HG03432 (cell line): Measurements from ENCODE around the gene CACNA1I.

ENCODE experiments used
- ATAC-seq: cut with Tn5 transposase; IDR thresholded peaks from one replicate; pipeline ENCODE4 v1.9.1; 2021; ENCODE audit warnings: mild to moderate bottlenecking, moderate library complexity; ENCODE audit not compliant: unreplicated experiment

CACNA1I gene

DNA sequence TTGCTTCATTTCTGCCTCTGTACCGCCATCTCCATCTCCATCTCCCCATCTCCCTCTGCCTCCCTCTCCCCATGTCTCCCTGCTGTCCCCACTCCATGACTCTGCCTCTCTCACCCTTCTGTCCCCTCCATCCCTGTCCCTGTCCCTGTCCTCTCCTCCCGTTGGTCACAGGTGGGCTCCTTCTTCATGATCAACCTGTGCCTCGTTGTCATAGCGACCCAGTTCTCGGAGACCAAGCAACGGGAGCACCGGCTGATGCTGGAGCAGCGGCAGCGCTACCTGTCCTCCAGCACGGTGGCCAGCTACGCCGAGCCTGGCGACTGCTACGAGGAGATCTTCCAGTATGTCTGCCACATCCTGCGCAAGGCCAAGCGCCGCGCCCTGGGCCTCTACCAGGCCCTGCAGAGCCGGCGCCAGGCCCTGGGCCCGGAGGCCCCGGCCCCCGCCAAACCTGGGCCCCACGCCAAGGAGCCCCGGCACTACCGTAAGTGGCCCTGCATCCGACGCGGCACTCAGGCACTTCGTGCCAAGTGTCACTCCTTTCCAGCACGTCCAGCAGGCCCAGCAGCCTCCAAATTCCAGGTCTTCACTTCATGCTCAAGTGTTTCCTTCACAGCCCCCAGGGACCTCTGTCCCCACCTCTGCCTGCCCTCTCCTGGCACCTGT lies 76.0 kb downstream of the CACNA1I start:
- ATAC-seq: no peak

DNA sequence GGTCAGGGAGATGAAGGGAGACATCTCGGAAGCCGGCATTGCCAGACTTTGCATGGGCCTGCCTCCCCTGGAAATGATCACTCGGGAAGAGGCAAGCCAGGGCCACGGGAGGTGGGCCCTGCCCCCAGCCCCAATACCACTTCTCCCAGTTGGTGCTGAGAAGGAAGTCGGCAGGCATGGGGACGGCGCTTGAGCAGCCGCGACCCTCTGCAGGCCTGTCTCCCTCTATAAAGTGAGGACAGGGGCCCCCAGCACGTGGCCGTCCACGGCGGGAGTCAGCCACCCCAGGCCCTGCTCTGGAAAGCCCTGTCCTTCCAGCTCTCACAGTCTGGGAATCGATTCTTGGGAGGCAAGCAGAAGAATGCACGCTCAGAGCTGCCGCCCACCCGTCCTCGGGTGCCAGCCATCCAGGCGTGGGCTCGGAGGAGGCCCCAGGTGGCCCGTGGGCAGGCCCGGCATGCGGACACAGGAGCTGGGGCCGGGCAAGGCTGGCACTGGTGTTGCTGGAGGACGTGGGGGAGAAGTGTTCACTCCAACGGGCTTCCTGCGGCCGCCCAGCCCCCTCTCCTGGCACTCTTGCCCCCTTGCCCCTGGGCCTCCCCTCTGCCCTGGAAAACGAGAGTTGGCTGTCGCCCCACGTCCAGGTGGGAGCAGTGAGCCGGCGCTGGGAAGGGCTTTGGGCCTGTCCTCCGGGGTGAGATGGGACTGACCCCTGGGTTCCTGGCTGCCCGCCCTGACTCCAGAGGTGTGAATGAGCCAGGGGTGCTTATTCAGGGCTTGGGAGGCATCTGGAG lies 77.5 kb downstream of the CACNA1I start:
- no peak for ATAC-seq

DNA sequence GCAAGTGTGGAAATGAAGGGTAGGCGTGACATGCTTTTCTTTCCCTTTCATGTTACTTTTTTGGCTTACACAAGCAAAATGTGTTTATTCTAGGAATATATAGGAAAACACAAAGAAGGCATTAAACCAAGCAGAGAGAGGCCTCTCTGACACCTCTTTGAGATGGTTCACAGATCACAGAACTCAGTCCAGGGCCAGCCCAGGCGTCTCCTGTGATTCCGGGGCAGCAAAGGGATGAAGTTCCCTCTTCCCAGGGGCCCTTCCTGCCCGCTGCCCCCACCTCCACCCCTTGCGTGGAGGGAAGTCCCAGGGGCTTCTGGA lies 78.0 kb downstream of the CACNA1I start:
- ATAC-seq: no peak

DNA sequence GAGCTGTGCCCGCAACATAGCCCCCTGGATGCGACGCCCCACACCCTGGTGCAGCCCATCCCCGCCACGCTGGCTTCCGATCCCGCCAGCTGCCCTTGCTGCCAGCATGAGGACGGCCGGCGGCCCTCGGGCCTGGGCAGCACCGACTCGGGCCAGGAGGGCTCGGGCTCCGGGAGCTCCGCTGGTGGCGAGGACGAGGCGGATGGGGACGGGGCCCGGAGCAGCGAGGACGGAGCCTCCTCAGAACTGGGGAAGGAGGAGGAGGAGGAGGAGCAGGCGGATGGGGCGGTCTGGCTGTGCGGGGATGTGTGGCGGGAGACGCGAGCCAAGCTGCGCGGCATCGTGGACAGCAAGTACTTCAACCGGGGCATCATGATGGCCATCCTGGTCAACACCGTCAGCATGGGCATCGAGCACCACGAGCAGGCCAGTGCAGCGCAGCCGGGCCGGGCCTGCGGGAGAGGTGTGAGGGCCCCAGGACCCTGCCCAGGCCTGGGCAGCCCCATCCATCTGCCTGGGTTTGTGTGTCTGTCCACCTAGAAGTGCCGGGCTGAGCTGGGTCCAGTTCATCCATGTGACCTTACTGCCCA lies 79.0 kb downstream of the CACNA1I start:
- ATAC-seq: no peak

DNA sequence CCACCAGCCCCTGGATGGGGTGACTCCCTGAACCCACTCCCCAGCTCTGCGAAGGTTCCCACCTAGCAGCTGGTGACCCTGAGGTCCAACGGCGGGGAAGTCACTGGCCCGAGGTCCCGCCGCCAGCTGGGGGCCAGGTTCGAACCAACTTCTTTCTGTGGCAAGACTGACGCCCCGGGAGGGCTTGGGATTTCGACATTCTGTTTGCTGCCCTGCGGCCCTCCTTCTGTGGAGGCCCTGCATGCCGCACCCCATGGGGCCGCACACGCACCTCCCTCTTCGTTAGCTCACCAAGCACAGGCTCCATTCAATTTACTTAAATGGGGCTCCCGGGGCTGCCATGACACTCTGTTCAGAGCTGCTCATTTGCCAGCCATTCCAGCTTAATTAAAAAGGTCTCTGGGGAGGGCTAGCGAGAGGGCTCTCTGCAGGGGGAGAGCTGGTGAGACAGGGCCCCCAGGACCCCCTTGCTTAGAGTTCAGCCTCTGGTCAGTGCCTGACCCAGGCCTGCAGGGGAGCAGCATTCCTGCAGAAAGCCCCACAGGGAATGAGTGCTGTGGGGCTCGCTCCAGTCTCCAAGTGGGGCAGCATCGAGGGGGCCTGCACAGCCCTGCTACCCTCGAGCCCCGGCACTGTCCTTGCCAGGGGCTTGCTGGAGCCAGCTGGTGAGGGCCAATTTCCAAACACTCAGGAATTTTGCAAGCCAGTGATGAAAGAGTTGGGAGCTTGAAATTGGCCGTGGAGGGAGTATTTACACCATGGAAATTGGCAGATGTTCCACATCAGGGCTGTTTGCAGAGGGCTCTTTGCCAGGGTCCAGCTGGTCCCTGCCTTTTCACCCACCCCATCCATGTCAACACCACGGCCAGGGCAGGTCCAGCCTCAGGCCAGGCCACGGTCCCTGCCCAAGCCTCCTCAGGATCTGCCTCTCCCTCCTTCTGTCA lies 80.8 kb downstream of the CACNA1I start:
- no peak for ATAC-seq

DNA sequence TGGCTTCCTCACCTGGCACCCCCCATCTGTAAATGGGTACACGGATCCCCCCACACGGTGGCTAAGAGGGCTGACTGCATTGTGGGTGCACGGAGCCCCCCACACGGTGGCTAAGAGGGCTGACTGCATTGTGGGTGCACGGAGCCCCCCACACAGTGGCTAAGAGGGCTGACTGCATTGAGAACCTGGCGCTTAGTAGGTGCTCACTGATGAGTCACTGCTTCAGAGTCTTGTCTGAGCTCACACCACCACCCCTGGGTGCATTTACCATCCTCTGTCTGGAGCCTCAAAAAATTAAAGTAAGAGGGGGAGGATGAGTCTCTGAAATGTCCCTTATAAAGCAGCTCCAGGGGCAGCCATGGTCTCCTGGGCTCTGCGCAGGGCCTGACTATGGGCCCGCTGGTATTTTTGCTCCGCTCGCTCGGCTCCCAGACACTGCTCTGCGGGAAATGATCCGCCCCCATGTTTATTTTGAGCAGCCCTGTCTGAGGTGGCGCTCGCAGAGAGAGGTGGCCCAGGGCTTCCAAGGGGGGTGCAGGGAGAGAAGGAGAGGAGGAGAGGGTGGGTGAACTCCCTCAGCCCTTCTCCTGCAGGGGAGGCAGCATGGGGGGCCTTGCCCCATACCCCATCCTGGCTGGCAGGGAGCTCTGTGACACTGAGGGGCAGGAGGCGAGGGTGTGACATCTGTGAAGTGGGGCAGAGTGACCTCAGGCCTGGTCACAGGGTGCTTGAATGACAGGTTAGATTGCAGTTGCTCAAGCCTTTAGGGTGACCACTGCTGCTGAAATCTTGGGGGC lies 82.6 kb downstream of the CACNA1I start:
- no peak for ATAC-seq

DNA sequence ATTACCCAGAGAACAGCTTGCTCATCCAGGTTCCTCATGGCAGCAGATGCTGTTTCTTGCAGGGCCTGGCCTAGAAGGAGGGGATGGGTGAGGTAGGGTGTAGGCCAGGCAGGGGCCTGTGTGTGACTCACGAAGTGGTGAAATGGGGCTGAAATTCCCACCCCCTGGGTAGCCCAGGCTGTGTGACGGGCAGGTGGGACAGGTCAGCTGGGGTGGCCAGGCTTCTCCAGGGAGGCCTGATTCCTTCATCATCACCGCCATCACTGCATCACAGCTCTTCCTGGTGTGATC lies 83.2 kb downstream of the CACNA1I start:
- ATAC-seq: no peak

DNA sequence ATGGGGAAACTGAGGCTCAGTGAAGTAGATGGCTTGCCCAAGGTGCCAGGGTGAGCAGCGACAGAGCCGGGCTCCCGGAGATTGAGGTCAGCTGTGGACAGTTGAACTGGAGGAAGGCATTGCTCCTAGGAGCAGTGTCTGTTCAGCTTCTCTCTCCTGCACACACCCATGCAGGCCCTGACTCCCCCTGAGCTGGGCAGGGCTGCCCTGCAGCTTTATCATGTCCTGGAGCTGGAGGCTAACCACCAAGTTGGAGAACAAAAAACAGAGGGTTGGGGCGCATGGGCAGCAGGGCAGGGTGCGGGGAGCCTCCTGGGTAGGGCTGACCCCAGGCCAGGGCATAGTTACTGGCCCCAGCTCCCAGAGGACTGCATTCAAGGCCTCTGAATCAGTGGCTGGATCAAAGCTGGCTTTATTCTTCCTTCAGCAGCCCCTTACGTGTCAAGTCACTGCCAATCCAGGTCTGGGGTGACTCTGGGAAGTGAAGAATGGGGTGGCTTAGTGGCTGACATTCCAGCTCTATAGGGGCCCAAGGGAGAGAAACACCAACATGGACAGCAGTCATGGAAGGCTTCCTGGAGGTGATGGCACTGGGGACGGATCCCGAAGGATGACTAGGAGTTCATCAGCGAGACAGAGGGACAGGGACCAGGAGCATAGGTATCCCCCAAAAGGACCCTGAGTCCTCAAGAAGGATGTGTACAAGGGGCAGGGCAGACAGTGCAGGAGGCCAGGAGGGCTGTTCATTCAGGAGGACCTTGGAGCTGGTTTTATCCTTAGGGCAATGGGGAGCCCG lies 83.8 kb downstream of the CACNA1I start:
- no peak for ATAC-seq

DNA sequence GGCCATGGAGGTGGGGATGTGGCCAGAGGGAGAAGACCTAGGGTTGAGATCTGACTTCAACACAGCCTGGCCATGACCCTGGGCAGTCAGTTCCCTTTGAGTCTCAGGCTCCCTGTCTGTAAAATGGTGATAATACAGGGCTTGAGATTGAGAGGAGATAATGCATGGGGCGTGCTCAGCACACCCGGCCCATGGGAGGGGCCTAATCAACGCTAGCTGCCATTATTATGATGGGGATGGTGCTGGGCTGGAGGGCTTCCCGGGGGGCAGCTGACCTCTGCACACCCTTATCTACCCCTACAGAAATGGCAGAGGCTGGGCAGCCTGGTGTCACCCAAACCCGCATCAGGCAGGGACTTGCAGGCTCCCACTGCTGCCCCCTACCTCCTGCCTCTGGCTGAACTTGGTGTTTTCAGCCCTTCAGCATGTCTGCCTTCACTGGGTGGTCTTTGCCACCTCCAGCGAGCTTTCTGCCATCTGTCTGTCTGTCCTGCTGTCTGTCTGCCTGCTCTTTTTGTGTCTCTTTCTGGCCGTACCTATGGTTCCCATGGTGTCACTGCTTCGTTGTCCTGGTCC lies 84.5 kb downstream of the CACNA1I start:
- no peak for ATAC-seq

DNA sequence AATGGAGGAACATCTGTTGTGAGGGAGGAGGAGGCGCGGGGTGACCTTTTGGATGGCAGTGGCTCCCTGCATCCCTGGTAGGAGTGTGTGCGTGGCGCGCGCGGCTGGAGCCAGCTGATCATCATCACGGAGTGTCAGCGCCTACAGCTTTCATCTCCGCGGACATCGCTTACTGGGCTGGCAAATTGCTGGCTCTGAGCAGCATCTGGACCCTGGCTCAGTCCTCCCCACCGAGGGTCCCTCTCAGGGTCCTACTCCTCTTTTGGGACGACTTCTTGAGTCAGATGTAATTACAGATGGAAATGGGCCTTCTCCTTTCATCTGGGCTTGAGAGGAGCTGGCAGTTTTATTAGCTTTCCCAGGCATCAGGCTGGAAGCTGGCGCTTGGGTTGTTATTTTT lies 85.3 kb downstream of the CACNA1I start:
- ATAC-seq: no peak

DNA sequence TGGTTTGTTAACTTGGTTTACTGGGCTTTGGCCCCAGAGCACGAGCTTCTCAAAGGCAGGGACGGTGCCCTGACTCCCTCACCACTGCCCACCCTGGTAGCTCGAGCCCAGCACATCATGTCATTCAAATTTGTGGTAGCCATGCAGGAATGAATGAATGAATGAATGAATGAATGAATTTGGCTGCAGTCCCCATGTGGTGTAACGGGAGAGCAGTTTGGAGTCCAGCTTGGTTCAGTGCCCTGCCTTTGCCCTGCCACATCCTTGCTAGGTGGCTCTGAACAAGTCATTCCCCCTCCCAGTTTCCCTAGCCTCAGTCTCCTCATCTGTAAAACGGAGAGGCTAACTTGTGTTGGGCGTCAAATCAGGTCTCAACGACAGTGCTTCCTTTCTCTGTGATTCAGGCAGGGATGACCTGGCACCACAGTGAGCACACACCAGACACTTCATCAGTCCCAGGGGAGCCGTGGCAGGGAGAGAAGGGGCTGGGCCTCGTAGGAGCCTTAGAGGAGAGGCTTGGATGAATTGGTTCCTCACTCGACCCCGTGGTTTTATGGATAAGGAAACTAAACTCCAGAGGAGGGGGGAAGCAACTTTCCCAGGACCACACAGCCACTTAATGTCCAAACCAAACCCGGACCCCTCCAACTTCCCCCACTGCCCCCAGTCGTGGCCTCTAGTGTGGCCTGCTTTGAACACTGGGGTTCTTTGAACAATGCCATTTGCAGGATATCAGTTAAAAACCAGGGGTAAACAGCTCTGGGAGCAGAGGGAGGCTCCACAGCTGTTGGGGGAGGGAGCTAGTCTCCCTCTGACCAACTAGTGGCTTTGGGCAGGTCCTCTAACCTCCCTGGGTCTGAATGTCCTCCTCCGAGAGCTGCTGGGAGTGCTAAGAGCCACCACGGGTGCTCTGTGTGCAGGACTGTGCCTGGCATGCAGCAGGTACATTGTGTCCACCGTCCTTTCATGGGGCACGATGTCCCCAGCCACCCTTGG lies 86.2 kb downstream of the CACNA1I start:
- ATAC-seq: no peak

DNA sequence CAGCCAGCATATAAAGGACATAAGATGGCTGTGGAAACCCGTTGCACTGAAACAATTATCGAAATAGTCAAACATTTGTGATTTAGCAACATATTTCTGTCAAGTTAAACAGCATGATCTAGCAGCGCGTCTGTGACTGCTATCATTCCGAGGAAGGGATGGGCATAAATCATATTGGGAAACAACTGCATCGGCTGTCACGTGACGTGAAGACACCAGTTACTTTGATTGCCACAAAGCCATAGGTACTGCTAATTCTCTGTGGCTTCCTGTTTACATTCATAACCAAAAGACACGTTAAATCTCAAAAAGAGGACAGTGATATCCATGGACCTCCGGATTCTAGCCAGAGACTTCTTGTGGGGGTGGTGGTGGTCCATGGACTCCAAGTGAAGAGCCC lies 87.8 kb downstream of the CACNA1I start:
- no peak for ATAC-seq

DNA sequence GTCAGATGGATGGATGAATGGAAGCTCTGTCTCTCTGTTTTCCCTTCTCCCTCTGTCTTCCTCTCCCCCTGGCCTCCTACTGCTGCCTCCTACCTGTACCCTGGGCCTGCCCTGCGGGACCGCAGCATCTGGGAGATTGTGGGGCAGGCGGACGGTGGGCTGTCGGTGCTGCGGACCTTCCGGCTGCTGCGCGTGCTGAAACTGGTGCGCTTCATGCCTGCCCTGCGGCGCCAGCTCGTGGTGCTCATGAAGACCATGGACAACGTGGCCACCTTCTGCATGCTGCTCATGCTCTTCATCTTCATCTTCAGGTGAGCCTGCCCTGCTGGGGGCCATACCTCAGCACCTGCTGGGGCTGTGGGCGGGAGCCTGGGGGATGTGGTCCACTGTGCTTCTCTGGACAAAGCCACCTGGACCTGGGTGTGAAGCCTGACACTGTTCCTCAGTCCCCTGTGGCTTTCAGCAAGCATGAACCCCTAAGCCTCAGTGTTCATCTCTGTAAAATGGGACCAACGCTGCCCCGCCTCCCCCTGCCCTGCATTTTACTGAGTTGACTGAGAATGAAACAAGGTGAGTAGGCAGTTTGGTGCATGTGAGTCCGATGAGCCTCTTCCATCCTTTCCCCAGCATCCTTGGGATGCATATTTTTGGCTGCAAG lies 88.4 kb downstream of the CACNA1I start:
- no peak for ATAC-seq

DNA sequence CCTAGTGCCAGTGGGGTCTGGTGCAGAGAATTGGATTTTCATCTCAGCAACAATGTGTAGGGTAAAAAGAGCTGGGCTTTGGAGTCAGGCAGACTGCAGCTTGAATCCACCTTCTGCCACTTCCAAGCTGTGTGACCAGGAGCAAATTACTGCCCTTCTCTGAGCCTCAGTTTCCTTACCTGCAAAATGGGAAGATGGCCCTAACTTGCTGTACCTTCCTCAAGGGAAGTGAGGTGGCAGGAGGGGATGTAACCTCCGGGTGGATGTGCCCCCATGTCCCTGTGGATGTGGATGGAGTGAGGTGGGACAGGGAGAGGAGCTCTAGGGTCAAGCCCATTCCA lies 90.9 kb downstream of the CACNA1I start:
- no peak for ATAC-seq

DNA sequence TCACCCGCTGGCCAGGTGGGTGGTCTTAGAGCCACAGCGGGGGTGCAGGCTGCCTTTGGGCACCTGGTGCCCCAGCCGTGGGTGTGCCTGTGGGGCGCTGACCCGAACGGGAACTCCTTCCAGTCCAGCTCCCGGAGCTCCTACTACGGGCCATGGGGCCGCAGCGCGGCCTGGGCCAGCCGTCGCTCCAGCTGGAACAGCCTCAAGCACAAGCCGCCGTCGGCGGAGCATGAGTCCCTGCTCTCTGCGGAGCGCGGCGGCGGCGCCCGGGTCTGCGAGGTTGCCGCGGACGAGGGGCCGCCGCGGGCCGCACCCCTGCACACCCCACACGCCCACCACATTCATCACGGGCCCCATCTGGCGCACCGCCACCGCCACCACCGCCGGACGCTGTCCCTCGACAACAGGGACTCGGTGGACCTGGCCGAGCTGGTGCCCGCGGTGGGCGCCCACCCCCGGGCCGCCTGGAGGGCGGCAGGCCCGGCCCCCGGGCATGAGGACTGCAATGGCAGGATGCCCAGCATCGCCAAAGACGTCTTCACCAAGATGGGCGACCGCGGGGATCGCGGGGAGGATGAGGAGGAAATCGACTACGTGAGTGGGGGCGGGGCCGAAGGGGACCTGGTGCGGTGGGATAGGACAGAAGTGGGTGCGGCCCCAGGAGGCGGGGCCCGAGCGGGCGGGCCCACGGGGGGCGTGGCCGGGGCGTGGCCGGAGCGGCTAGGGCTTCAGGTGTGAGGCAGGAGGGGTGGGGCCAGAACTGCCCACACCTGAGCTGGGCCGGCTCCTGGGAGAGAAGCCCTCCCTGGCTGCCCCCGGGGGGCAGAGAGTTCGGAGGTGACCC lies 91.5 kb downstream of the CACNA1I start:
- ATAC-seq: no peak

DNA sequence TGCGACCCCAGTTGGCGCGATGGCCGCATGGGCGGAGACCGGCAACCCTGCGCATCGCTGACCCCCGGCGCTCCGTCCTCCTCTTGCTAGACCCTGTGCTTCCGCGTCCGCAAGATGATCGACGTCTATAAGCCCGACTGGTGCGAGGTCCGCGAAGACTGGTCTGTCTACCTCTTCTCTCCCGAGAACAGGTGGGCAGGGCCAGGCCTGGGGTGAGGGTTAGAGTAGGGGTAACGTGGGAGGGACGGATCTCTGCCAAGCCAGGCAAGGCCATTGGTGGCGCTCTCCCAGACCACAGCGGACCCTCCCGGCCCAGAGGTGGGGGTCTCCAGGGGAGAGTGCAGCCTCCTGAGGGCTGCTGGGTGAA lies 92.1 kb downstream of the CACNA1I start:
- no peak for ATAC-seq

DNA sequence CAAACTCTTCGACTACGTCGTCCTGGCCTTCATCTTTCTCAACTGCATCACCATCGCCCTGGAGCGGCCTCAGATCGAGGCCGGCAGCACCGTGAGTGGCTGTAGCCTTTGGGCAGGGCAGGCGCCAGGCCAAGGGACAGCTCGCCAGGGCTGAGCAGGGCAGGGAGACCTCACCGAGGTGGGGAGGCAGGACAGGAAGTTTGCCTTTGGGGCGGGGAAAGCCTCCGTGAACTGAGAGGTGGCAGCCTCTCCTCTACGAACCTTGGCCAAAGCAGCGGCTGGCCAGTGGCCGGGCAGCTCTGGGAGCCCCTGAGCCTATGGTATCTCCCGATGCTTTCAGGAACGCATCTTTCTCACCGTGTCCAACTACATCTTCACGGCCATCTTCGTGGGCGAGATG lies 93.2 kb downstream of the CACNA1I start:
- ATAC-seq: no peak
